ENCODE measurements around the gene CRB1.

DNA sequence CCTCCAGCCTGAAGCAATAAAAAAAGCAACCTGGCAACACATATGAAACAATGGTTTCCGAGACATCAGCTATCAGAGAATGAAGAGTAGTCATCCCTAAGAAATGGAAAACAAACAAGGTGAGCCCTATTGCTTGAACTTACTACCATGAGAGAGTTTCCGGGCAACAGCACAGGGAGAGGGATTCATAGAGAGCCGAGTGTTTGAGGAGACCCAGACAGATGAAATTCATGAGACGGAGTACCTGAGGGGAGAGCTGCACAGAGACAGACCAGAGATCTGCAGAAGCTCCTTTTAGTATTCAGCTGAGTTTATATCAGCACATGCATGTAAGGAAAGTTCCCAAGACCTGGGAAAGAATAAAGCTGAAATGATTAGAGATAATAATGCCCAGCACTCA is 19.8 kb downstream of the CRB1 start:
- TF ChIP-seq, protein P1, sequence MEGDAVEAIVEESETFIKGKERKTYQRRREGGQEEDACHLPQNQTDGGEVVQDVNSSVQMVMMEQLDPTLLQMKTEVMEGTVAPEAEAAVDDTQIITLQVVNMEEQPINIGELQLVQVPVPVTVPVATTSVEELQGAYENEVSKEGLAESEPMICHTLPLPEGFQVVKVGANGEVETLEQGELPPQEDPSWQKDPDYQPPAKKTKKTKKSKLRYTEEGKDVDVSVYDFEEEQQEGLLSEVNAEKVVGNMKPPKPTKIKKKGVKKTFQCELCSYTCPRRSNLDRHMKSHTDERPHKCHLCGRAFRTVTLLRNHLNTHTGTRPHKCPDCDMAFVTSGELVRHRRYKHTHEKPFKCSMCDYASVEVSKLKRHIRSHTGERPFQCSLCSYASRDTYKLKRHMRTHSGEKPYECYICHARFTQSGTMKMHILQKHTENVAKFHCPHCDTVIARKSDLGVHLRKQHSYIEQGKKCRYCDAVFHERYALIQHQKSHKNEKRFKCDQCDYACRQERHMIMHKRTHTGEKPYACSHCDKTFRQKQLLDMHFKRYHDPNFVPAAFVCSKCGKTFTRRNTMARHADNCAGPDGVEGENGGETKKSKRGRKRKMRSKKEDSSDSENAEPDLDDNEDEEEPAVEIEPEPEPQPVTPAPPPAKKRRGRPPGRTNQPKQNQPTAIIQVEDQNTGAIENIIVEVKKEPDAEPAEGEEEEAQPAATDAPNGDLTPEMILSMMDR (IDR thresholded peaks at IDR 0.05; ENCODE audit: borderline replicate concordance, extremely low read depth, low read length, poor library complexity, severe bottlenecking) = no peak
- no peak for TF ChIP-seq EZH2 (IDR thresholded peaks at IDR 0.05; ENCODE audit: borderline replicate concordance, low read depth, low read length, severe bottlenecking)
